HG03159 (cell line): ENCODE results near the gene ABCA4.

Experiments used
- ATAC-seq: cut with Tn5 transposase; IDR thresholded peaks from one replicate; pipeline ENCODE4 v1.9.1; 2021; ENCODE audit warnings: mild to moderate bottlenecking, moderate library complexity; ENCODE audit not compliant: unreplicated experiment

Gene ABCA4

DNA sequence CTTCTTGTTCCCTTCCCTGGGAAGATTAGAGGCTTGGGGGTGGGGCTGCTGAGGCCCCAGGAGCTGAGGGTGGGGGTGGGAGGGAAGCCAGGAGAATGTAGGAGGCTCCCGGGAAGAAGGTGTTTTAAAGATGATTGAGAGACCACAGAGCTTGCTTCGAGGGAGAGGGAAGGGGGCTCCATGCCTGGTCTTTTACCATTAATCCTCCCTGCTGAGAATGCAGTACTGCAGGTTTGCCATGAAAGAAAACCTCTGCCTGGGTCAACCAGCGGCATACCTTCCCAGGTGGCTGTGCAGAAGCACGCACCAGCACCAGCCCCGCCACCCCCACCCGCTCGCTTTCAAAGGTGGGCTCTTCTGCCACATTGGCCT, 15.4 kb downstream of the ABCA4 start:
- ATAC-seq, result no peak

DNA sequence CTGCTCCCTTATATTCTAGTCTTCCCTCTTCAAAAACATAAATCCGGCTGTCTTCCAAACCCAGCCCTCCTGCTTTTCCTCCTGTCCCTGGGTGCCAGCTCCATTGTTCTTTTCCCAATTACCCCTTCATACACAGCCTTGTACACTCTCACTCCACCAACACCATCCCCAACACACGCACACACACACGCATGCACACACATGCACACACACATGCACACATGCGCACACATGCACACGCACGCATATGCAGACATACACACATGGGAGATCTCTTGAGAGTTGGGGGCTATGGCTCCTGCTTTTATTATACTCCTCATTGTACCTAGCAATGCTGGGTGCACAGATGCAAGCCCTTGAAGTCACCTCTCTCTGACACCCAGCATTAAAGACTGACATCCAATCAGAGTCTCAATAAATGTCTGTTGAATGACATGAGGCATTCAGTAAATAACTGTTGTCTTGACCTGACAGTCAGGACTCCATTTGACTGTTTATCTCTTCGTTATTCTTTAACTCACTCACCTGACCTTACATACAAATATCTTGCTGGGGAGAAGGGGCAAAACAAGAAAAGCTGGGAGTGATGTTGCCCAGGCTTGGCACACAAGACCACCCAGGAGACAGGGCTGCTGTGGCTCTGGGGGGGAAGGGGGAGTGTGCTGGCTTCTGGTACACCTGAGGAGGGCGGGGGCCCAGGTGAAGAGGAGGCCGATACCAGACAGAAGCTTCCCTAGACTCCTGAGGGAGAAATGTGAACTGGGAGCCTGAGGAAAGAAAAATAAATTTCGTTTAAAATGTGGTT, 16.0 kb downstream of the ABCA4 start:
- ATAC-seq, result no peak

GRCh38 chr1:94104127-94104684, 16.7 kb downstream of the ABCA4 start:
- ATAC-seq, result no peak

- ATAC-seq, result no peak
Measured at GRCh38 chr1:94103608-94104007, 17.3 kb downstream of the ABCA4 start.

GRCh38 chr1:94101613-94102525, 19.1 kb downstream of the ABCA4 start:
- no peak for ATAC-seq

DNA sequence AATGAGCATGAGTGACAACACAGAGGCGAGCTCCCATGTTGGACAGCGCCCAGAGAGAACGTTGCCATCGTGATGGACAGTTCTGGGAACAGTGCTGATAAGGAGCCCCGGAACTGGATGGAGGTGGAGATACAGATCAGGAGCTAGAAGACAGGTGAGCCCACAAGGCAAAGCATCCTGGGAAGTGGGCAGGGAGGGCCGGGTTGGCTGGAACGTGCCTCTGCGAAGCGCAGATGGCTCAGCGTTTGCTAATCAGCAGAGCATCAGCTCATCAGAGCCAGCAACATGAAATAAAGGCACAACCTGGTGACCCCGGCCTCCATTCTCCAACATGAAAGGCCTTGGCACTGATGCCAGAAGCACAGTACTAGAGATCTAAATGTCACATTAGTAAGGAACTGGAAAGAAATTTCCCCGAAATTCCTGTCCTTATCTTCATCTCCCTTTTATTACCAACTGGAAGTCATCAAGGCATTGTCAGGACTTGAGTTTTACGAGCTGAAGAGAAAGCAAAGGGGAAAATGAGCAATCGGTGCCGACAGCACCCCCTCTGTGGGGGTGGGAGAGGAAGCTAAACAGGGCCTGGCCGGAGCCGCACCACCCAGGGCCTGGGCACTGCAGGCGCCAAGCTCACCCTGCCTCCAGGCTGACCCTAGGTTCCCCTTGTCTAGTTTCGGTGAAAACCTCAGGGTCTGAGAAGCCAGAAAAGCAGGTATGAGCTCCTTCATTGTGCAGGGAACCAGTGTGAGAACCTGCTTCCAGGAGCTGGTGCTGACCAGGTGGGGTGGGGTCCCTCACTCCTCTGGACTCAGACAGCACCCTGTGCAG, 19.9 kb downstream of the ABCA4 start:
- no peak for ATAC-seq

- ATAC-seq, result no peak
Measured at GRCh38 chr1:94100129-94100784, 20.7 kb downstream of the ABCA4 start.

DNA sequence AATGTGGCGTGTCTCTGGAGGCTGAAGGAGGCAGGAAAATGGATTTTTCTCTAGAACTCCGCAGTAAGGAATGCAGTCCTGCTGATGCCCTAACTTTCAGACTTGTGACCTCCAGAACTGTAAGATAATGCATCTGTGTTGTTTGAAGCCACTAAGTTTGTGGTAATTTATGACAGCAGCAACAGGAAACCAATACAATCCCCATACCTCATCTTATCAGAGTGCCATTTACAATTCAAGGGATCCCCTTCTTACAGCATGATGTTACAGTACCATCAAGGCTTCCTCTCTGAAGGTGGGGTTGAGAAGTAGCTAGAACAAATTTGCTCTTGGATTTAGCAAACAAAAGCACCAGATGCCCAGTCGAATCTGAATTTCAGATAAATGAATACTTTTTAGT, 21.6 kb downstream of the ABCA4 start:
- ATAC-seq, result no peak

GRCh38 chr1:94098585-94099111, 22.3 kb downstream of the ABCA4 start:
- ATAC-seq, result no peak

- no peak for ATAC-seq
Measured at GRCh38 chr1:94096797-94097549, 24.0 kb downstream of the ABCA4 start.

GRCh38 chr1:94095744-94096469, 25.0 kb downstream of the ABCA4 start:
- no peak for ATAC-seq

DNA sequence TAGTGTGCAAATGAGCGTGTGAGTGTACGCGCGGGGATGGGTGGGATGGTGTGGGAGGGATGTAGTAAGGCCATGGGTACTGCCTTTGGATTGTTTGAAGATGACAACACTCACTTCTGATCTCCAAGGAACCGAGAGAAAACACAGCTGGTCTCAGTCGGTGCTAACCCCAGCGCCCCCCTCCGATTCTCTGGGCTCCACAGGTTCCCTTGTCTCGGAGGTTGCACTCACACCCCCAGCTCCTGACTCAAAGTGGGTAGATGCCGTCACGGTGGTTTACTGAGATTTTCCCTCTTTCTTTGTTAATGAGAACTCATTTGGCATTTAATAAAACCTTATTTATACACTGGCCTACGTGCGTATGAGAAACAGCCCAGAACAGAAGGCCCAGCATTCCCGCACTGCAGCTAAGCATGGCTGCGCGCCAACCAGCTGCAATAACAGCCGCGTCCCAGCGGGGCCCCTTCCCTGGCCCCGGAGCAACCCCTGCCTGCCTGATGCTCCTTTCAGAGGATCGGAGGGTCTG, 25.8 kb downstream of the ABCA4 start:
- no peak for ATAC-seq

DNA sequence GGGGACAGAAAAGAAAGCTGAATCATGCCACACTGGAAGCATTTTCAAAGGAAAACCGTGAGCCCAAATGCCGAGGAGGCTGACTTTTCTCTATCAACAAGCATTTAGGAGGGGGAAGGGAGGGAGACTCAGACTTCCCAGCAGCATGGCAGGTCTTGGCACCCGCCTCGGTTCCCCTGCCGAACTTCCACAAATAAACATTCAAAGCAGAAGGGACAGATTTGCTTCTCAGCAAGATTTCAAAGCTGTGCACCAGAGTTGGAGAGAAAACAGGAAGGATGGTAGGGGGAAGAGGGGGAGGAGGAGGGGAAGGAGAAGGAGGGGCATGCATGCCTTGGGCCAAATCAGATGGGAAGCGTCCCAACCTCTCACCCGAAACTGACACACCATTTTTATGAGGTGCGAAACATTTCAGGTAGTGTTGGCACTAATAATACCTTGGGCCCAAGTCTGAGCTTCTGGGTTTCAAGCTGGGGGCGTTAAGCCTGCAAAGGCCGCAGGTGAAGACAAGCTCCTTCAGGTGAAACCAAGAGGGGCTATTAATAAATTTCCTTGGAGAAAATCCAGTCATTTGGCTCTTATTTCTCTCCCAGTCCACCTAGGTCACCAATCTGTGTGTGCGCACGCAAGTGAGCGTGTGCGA, 26.4 kb downstream of the ABCA4 start:
- no peak for ATAC-seq

DNA sequence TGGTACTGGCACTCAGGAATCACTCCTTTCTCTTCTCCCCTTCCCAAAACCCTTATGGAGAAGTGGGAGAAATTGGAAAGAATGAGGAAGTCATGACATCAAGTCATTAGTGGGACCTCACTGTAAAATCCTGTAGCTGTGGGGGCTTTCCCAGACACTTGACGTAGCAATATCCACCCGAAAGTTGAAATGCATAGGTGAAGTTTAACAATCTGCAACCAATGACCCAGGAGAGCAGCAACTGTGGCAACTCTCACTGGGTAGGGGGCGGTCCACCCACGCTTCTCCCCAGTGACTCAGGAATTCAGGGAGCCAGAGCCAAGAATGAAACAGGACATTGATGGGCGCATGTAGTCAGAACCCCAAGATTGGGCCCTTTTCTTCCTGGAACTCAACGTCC, 27.0 kb downstream of the ABCA4 start:
- ATAC-seq, result no peak

DNA sequence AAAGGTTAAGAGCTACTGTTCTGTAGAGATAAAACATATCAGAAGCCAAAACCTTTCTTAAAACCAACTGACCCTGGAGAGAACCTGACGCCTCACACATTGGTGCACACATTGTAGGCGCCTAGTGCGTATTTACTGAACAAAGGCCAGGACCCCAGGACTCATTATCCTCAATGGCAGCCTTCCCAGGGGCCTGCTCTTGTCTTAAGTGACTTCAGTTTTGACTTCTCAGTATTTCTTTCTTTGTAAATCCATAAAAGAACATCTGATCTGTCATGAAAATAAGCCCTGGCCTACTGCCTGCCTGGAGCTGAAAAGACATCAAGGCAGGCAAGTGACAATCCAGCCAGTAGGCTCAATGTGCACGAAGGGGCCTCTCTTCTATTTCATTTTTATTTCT, 27.6 kb downstream of the ABCA4 start:
- no peak for ATAC-seq

DNA sequence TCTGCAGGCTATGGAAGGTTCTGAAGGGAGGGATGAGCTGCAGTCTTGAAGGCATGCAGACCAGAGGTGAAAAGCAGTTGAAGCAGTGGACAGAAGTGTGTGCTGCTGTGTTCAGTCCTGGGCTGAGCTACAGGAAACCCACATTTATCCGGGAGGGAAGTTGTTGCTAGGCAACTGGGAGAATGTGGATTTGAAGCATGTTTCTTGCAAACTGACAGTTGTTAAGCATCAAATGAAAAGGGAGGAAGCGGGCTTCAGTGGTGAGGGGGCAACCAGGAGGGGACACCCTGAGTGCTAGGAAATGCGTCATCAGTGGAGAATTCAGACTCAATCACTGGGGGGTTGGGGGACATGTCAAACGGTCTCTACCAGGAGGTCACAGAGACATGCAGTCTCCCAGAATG, 28.7 kb downstream of the ABCA4 start:
- no peak for ATAC-seq

DNA sequence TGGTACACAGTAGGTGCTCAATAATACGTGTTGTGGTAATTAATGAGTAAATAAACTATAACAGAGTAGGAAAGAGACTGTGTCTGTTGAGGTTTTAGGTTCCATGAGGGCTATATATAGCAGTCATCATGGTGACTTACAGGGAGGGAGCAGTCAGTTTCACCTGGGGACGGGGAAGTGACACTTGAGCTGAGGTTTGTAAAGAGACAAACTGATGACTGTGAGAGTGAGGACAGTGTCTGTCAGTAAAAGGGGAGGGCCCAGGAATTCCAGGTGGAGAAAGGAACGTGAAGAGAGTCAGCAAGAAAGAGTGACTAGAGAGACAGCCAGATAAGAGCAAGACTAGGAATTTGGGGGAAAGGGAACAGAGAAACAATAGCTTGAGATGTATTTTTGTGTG, 30.2 kb downstream of the ABCA4 start:
- ATAC-seq, result no peak

- ATAC-seq, result no peak
Measured at GRCh38 chr1:94087193-94087592, 33.8 kb downstream of the ABCA4 start.
